K562 (cell line): ENCODE results near the gene SPATA2L. TPM values are rescaled to one million over a fixed set of nuclear protein-coding genes. Genes with fewer than 3 reads are reported as not detected.

Source experiments
- ATAC-seq: fragments of 200-7000 bp; cut with Tn5 transposase; 3 replicates; pipeline ENCODE4 v1.9.1; 2020; ENCODE audit warnings: moderate library complexity
- BruUV-seq: library from RNA; stranded (reverse); fragments of 400-500 nt; replicated peaks from 2 replicates; lab custom pipeline; 2021; lab: Mats Ljungman, UMichigan
- CTCF ChIA-PET: fragments of 300-600 bp; formaldehyde crosslinking; extraction: SDS; loops from one replicate; lab custom pipeline; 2021; ENCODE audit warnings: low intra/inter-chr PET ratio; lab: Yijun Ruan, JAX
- POLR2A ChIA-PET: fragments of 300-600, 350-650 bp; sonication (Branson Sonifier 250); formaldehyde crosslinking; extraction: SDS; loops from one replicate; lab custom pipeline; 2021; ENCODE audit warnings: antibody characterized with exemption, inconsistent platforms; lab: Yijun Ruan, JAX
- DNase-seq, 4 experiments: peaks; one replicate each; pipeline versions ENCODE4 v3.0.0 to v3.0.0-alpha.2; 2011 to 2018; ENCODE audit warnings: low spot score in 3 of 4, mixed read lengths in 3 of 4; ENCODE audit errors: extremely low read depth in 1 of 4
- FAIRE-seq: peaks from 2 replicates; lab custom pipeline; 2011; peaks lifted over from hg19 to GRCh38; lab: Jason Lieb, UNC
- H2AFZ ChIP-seq: 2 replicates; pipeline ENCODE4 v1.6.0; 2011; ENCODE audit warnings: low read depth, low read length, control low read depth, inconsistent platforms
- H3K27ac ChIP-seq: fragments of 200-600 bp; 3 replicates; pipeline ENCODE4 v1.8.0; 2011; ENCODE audit warnings: low read depth, mild to moderate bottlenecking, control low read depth, inconsistent platforms, low read length, moderate library complexity, mixed read lengths; ENCODE audit errors: extremely low read depth
- H3K27me3 ChIP-seq, 2 experiments: fragments of 300-600 bp in 1 of 2; 2 replicates in 1 of 2; 3 replicates in 1 of 2; pipeline versions ENCODE4 v1.6.0 to v1.8.0; 2011; ENCODE audit warnings: inconsistent platforms in 2 of 2, low read length in 2 of 2, mild to moderate bottlenecking in 1 of 2, mixed read lengths in 1 of 2, moderate library complexity in 1 of 2; ENCODE audit not compliant: control insufficient read depth in 2 of 2, insufficient read depth in 2 of 2
- H3K36me3 ChIP-seq: fragments of 300-600 bp; 3 replicates; pipeline ENCODE4 v1.8.0; 2011; ENCODE audit warnings: mild to moderate bottlenecking, low read length, inconsistent platforms; ENCODE audit not compliant: control insufficient read depth, insufficient read depth
- H3K4me1 ChIP-seq, 2 experiments: fragments of 200-600 bp in 1 of 2; replicated peaks in 1 of 2; 2 replicates in 1 of 2; 3 replicates in 1 of 2; pipeline versions ENCODE4 v1.5.1 to v1.8.0; 2011; ENCODE audit warnings: inconsistent platforms in 2 of 2, low read length in 2 of 2, mild to moderate bottlenecking in 1 of 2, mixed read lengths in 1 of 2, moderate library complexity in 1 of 2; ENCODE audit not compliant: control insufficient read depth in 2 of 2, insufficient read depth in 2 of 2
- H3K4me2 ChIP-seq: 2 replicates; pipeline ENCODE4 v1.6.1; 2011; ENCODE audit warnings: low read length, control low read depth, inconsistent platforms, mixed read lengths; ENCODE audit not compliant: insufficient read depth
- H3K4me3 ChIP-seq: fragments of 200-600 bp; sonication (generic), shearing (Covaris generic); 2 replicates; pipeline ENCODE4 v1.5.1; 2016; ENCODE audit warnings: control low read depth, inconsistent platforms
- H3K79me2 ChIP-seq: fragments of 200-600 bp; 3 replicates; pipeline ENCODE4 v1.8.0; 2011; ENCODE audit warnings: low read length, inconsistent platforms; ENCODE audit not compliant: control insufficient read depth, insufficient read depth
- H3K9ac ChIP-seq, 2 experiments: 2 replicates each; pipeline versions ENCODE4 v1.6.0 to v1.6.1; 2011; ENCODE audit warnings: low read depth in 2 of 2, low read length in 2 of 2, control low read depth in 1 of 2, inconsistent platforms in 1 of 2, mild to moderate bottlenecking in 1 of 2, mixed read lengths in 1 of 2; ENCODE audit not compliant: insufficient read depth in 1 of 2
- H3K9me1 ChIP-seq: one replicate; pipeline ENCODE4 v1.6.0; 2011; ENCODE audit warnings: inconsistent platforms, mild to moderate bottlenecking, low read length, moderate library complexity; ENCODE audit not compliant: control insufficient read depth, insufficient read depth
- H3K9me3 ChIP-seq: replicated peaks from 2 replicates; pipeline ENCODE4 v1.5.1; 2011; ENCODE audit warnings: low read depth, low read length, inconsistent platforms; ENCODE audit not compliant: control insufficient read depth, insufficient read depth
- H4K20me1 ChIP-seq: replicated peaks from 2 replicates; pipeline ENCODE4 v1.6.1; 2011; ENCODE audit warnings: low read length, inconsistent platforms, mixed read lengths; ENCODE audit not compliant: control insufficient read depth, insufficient read depth
- DACH1 ChIP-seq: fragments of 450-650 bp; IDR thresholded peaks from 2 replicates; pipeline ENCODE4 v1.6.1; 2018; ENCODE audit not compliant: partially characterized antibody
- IRF2 ChIP-seq: sonication (generic); formaldehyde crosslinking; IDR thresholded peaks from 2 replicates; pipeline ENCODE4 v1.8.1; 2022; ENCODE audit warnings: mild to moderate bottlenecking, missing genetic modification reagents
- LCOR ChIP-seq: sonication (generic); formaldehyde crosslinking; IDR thresholded peaks from 2 replicates; pipeline ENCODE4 v1.8.0; 2022; ENCODE audit warnings: mild to moderate bottlenecking, missing genetic modification reagents
- MIER1 ChIP-seq: fragments of 450-650 bp; IDR thresholded peaks from 2 replicates; pipeline ENCODE4 v1.6.1; 2016; ENCODE audit warnings: antibody characterized with exemption, mild to moderate bottlenecking, low read depth
- NCOA2 ChIP-seq, 2 experiments: fragments of 450-650 bp; IDR thresholded peaks; 2 replicates each; pipeline ENCODE4 v1.6.1; 2018; ENCODE audit warnings: mild to moderate bottlenecking in 2 of 2, moderate library complexity in 1 of 2; ENCODE audit not compliant: partially characterized antibody in 2 of 2
- NEUROD1 ChIP-seq: fragments of 150-350 bp; IDR thresholded peaks from 2 replicates; pipeline ENCODE4 v1.6.1; 2014; ENCODE audit warnings: borderline replicate concordance, low read length, low read depth; ENCODE audit not compliant: partially characterized antibody
- NFIC ChIP-seq: fragments of 450-650 bp; IDR thresholded peaks from 2 replicates; pipeline ENCODE4 v1.6.1; 2017; ENCODE audit warnings: mild to moderate bottlenecking, inconsistent platforms
- NFIX ChIP-seq: fragments of 250-450 bp; sonication (Bioruptor Pico); IDR thresholded peaks from 2 replicates; pipeline ENCODE4 v1.4.0; 2020; ENCODE audit warnings: low read depth, mild to moderate bottlenecking, moderate library complexity
- NR2C1 ChIP-seq, 2 experiments: fragments of 450-650 bp; IDR thresholded peaks; 2 replicates each; pipeline ENCODE4 v1.6.1; 2017; ENCODE audit warnings: mild to moderate bottlenecking in 2 of 2, antibody characterized with exemption in 1 of 2, inconsistent platforms in 1 of 2, missing compliant biosample characterization in 1 of 2, missing genetic modification characterization in 1 of 2
- PHF21A ChIP-seq: fragments of 450-650 bp; IDR thresholded peaks from 2 replicates; pipeline ENCODE4 v1.6.1; 2017; ENCODE audit warnings: low read depth, borderline replicate concordance
- RBFOX2 ChIP-seq: fragments of 200-400 bp; formaldehyde crosslinking; IDR thresholded peaks from 2 replicates; pipeline ENCODE4 v1.6.1; 2017; ENCODE audit warnings: low read depth, mild to moderate bottlenecking, low read length, moderate library complexity
- RBM17 ChIP-seq: fragments of 200-400 bp; formaldehyde crosslinking; IDR thresholded peaks from 2 replicates; pipeline ENCODE4 v1.6.1; 2017; ENCODE audit warnings: low read depth, mild to moderate bottlenecking, low read length, borderline replicate concordance
- RBM22 ChIP-seq: fragments of 200-400 bp; formaldehyde crosslinking; IDR thresholded peaks from 2 replicates; pipeline ENCODE4 v1.6.1; 2018; ENCODE audit warnings: low read length, low read depth; ENCODE audit not compliant: poor library complexity, severe bottlenecking
- SREBF1 ChIP-seq: fragments of 150-350 bp; IDR thresholded peaks from 2 replicates; pipeline ENCODE4 v1.6.1; 2014; ENCODE audit warnings: antibody characterized with exemption, low read depth, low read length, borderline replicate concordance
- THAP12 ChIP-seq: fragments of 250-450 bp; sonication (Bioruptor Pico); IDR thresholded peaks from 2 replicates; pipeline ENCODE4 v1.9.0; 2021; ENCODE audit warnings: mild to moderate bottlenecking, inconsistent platforms
- THRB ChIP-seq: fragments of 450-650 bp; formaldehyde crosslinking; conservative IDR thresholded peaks from 2 replicates; pipeline ENCODE4 v1.4.0; 2022; ENCODE audit warnings: mild to moderate bottlenecking, missing genetic modification characterization
- WHSC1 ChIP-seq: IDR thresholded peaks from one replicate; pipeline ENCODE4 v1.6.1; 2012; ENCODE audit warnings: low read length, control low read depth, inconsistent platforms
- ZBED1 ChIP-seq: IDR thresholded peaks from 2 replicates; pipeline ENCODE4 v1.6.1; 2014
- ZNF253 ChIP-seq: fragments of 250-450 bp; sonication (Bioruptor Pico); conservative IDR thresholded peaks from 2 replicates; pipeline ENCODE4 v1.6.1; 2021; ENCODE audit warnings: mild to moderate bottlenecking
- ZNF274 ChIP-seq: IDR thresholded peaks from 2 replicates; pipeline ENCODE4 v1.6.1; 2011; ENCODE audit warnings: low read depth, mild to moderate bottlenecking, low read length, moderate library complexity, borderline replicate concordance
- ZNF830 ChIP-seq: fragments of 250-450 bp; sonication (Bioruptor Pico); IDR thresholded peaks from 2 replicates; pipeline ENCODE4 v1.5.0; 2021; ENCODE audit warnings: mild to moderate bottlenecking
- WGBS: fragments of 100-300 bp; shearing (Covaris generic); methylation state at CpG from one replicate; pipeline ENCODE4 v1.1.6; 2016; ENCODE audit warnings: low coverage, mixed read lengths; ENCODE audit not compliant: insufficient coverage; ENCODE audit errors: missing lambda C conversion rate; 5-methylcytosine and 5-hydroxymethylcytosine counted together
- in situ Hi-C: fragments of 300-500 bp; cut with MboI; formaldehyde crosslinking; loops from 4 replicates; pipeline ENCODE4 v1.15.0; 2018; ENCODE audit warnings: inconsistent platforms, mixed read lengths
- intact Hi-C: fragments of 100-400 bp; cut with micrococcal nuclease; formaldehyde crosslinking; loops from 2 replicates; pipeline ENCODE4 v1.14.2; 2022
- polyA plus RNA-seq, 8 experiments: library from polyadenylated mRNA; depleted of rRNA in 4 of 8; stranded (reverse) in 5 of 8; unstranded in 3 of 8; fragments of >200 nt; fragmentation: Nextera tagmentation in 2 of 8; fragmentation: Illumina TruSeq in 1 of 8; extraction: Ambion mirVana in 2 of 8; extraction: Trizol in 1 of 8; gene quantifications; 2 replicates each; pipeline versions ENCODE4 v1.2.1 to v1.2.3, GENCODE V29; 2011 to 2014; ENCODE audit warnings: inconsistent platforms in 1 of 8, missing spikeins in 1 of 8
- total RNA-seq, 7 experiments: library from RNA; depleted of rRNA in 6 of 7; stranded (reverse); fragments of >200 nt in 6 of 7; fragmentation: Illumina TruSeq in 2 of 7; extraction: Trizol in 2 of 7; gene quantifications; 2 replicates each; pipeline versions ENCODE4 v1.2.1 to v1.2.3, GENCODE V29; 2011 to 2021; ENCODE audit warnings: low replicate concordance in 1 of 7

Gene SPATA2L
- total and polyA plus RNA-seq, 9 of the 15 experiments (the other 6 are each of a cell fraction or from before 2014, with no cell fraction given) = 0.13 to 19.2 (median 4.8) TPM; not detected in 1

DNA sequence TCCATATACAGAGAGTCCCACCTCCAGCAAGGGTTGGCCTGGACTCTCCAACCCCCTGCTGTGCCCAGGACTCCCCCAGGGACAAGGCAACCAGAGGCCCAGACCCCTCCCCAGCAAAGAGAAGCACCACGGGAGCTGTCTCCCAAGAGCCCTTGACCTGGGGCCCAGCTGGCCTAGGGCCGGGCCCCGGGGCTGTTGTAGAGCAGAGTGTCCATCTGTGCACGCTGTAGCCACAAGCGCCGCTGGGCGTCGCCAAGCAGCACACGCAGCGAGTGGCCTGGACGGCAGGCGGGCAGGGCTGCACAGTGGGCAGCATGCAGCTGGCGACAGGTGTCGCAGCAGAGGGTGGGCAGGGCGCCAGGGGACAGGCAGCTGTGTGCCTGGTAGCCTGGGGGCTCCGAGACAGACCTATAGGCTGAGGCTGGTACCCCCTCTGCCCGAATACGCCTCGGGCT lies 4.3 kb downstream of the SPATA2L start:
- H4K20me1 ChIP-seq = peaks cover 4% of the 10 kb centered on the region; the same call in 1 of the 2 replicates
- H2AFZ ChIP-seq = no peak overlapping the region
- WGBS = 96% methylated on average over 18 of the region's 19 CpGs
- peaks cover 11% of the 10 kb centered on the region for H3K9me1 ChIP-seq
- peak overlapping the region in 1 of 2 experiments; percentile 37; a peak in 1 of 4 replicates for H3K9ac ChIP-seq
- H3K4me2 ChIP-seq = no peak overlapping the region
- H3K79me2 ChIP-seq = peaks cover 9% of the 10 kb centered on the region
- in situ Hi-C loops (no loop called here), intact Hi-C loops (no loop called here)
- H3K27ac ChIP-seq = no peak overlapping the region
- ATAC-seq (no peak), FAIRE-seq (no peak), DNase-seq (peak in 1 of 4 experiments; percentile 14)
- H3K9me3 ChIP-seq = no peaks in the 10 kb centered on the region
- ChIA-PET POLR2A (interaction anchor here (0.6 to 1.7 kb wide), 5 partner anchors 8 to 167 kb away, joined by 3 to 9 read pairs (median 3); partner anchors contain the start of gene CDK10), CTCF (interaction anchor here (0.6 kb wide), 1 partner anchor 166 kb away, joined by 3 read pairs; no protein-coding TSS in a partner anchor)
- no peak overlapping the region for H3K4me3 ChIP-seq
- H3K4me1 ChIP-seq = peaks cover 9 to 73% of the 10 kb centered on the region in 2 experiments
- no peaks in the 10 kb centered on the region for H3K27me3 ChIP-seq
- BruUV-seq = no TSS peak
- peaks cover 57% of the 10 kb centered on the region; the same call in 2 of the 3 replicates for H3K36me3 ChIP-seq
- TF ChIP-seq WHSC1 (no peak), LCOR (CRISPR knock-in tag) (no peak), ZNF274 (no peak), NEUROD1 (no peak), IRF2 (no peak), NFIC (peak; percentile 20; the same call in 1 of the 2 replicates), RBFOX2 (peak; percentile 5; the same call in 1 of the 2 replicates), ZBED1 (no peak), NCOA2 (IDR thresholded peaks at IDR 0.05; ENCODE audit: partially characterized antibody in 2 of 2) (no peak), PHF21A (no peak), ZNF253 (CRISPR knock-in tag) (no peak), SREBF1 (no peak), RBM22 (peak; percentile 32), DACH1 (no peak), THRB (CRISPR knock-in tag) (no peak), THAP12 (no peak), ZNF830 (CRISPR knock-in tag) (no peak), MIER1 (no peak), RBM17 (no peak), NR2C1 (IDR thresholded peaks at IDR 0.05) (no peak), NR2C1 (tag; IDR thresholded peaks at IDR 0.05) (no peak), NFIX (no peak)
